ENCODE measurements around the gene CXCL5. TPM values are rescaled to one million over a fixed set of nuclear protein-coding genes. Genes with fewer than 3 reads are reported as not detected.
"Not testable (repeated sequence)": the region's sequence is repeated elsewhere in the genome, so short reads cannot be mapped to it uniquely, and the experiment has no call there.

Gene CXCL5
- total RNA-seq, 1 donor: 0.36 TPM

GRCh38 chr4:73964862-73965611 lies 33.4 kb downstream of the CXCL5 start:
- no peak overlapping the region for H3K4me3 ChIP-seq (ENCODE audit: low read depth, low read length)
- TF ChIP-seq CTCF (IDR thresholded peaks at IDR 0.05; ENCODE audit: insufficient read depth, low read length): peak; percentile 18
- DNase-seq (ENCODE audit: low read depth): no peak

- DNase-seq (ENCODE audit: low read depth): no peak
- TF ChIP-seq CTCF (IDR thresholded peaks at IDR 0.05; ENCODE audit: insufficient read depth, low read length): no peak
- no peak overlapping the region for H3K4me3 ChIP-seq (ENCODE audit: low read depth, low read length)
These were observed 35.8 kb downstream of the CXCL5 start for GRCh38 chr4:73962724-73963123.

- not testable (repeated sequence) for DNase-seq (ENCODE audit: low read depth)
These were observed 39.4 kb downstream of the CXCL5 start for GRCh38 chr4:73959041-73959440.

GRCh38 chr4:73952352-73952751 lies 46.1 kb downstream of the CXCL5 start:
- TF ChIP-seq CTCF (IDR thresholded peaks at IDR 0.05; ENCODE audit: insufficient read depth, low read length): no peak
- H3K4me3 ChIP-seq (ENCODE audit: low read depth, low read length): no peak overlapping the region
- no peak for DNase-seq (ENCODE audit: low read depth)

More at GRCh38 chr4:73959041-73959440, 39.4 kb downstream of the CXCL5 start:
- not testable (repeated sequence) for H3K4me3 ChIP-seq (ENCODE audit: low read depth, low read length)

GRCh38 chr4:73950376-73950920 lies 48.0 kb downstream of the CXCL5 start:
- not testable (repeated sequence) for DNase-seq (ENCODE audit: low read depth); H3K4me3 ChIP-seq (ENCODE audit: low read depth, low read length)

GRCh38 chr4:73948990-73949706 lies 49.3 kb downstream of the CXCL5 start:
- no peak overlapping the region for H3K4me3 ChIP-seq (ENCODE audit: low read depth, low read length)
- no peak for DNase-seq (ENCODE audit: low read depth)
- TF ChIP-seq CTCF (IDR thresholded peaks at IDR 0.05; ENCODE audit: insufficient read depth, low read length): no peak

- no peak for TF ChIP-seq CTCF (IDR thresholded peaks at IDR 0.05; ENCODE audit: insufficient read depth, low read length)
- DNase-seq (ENCODE audit: low read depth): no peak
- H3K4me3 ChIP-seq (ENCODE audit: low read depth, low read length): no peak overlapping the region
These were observed 50.2 kb downstream of the CXCL5 start for GRCh38 chr4:73948291-73948690.
